Stomach (tissue), 4 donors: ENCODE data around the gene EDIL3.

Source experiments
- CTCF ChIP-seq, 7 experiments: fragments of 450-650 bp in 4 of 7; fragments of 200-600 bp in 3 of 7; sonication (generic) in 3 of 7; IDR thresholded peaks; one replicate each; pipeline ENCODE4 v1.5.1; 2016 to 2019; ENCODE audit warnings: antibody characterized with exemption in 7 of 7, control low read depth in 2 of 7, mild to moderate bottlenecking in 1 of 7
- EP300 ChIP-seq: sonication (generic); formaldehyde crosslinking; IDR thresholded peaks from one replicate; pipeline ENCODE4 v1.6.1; 2017; ENCODE audit warnings: antibody characterized with exemption
- POLR2A ChIP-seq, 4 donors: fragments of 450-650 bp; IDR thresholded peaks; one replicate each; pipeline ENCODE4 v1.6.1; 2016; ENCODE audit warnings: antibody characterized with exemption in 4 of 4, control low read depth in 2 of 4, mild to moderate bottlenecking in 1 of 4, moderate library complexity in 1 of 4
- POLR2AphosphoS5 ChIP-seq, 3 donors: sonication (generic); formaldehyde crosslinking; IDR thresholded peaks; one replicate each; pipeline ENCODE4 v1.6.1; 2016; ENCODE audit warnings: antibody characterized with exemption in 3 of 3

- TF ChIP-seq EP300 (no peak), CTCF (IDR thresholded peaks at IDR 0.05) (no peak), POLR2AphosphoS5 (IDR thresholded peaks at IDR 0.05) (no peak), POLR2A (IDR thresholded peaks at IDR 0.05) (no peak)
Observed at GRCh38 chr5:83955916-83956315, 428.8 kb downstream of the EDIL3 start.
